ENCODE data around the gene HEXA. TPM values are rescaled to one million over a fixed set of nuclear protein-coding genes. Genes with fewer than 3 reads are reported as not detected.
A peak's percentile ranks its signal among the peaks of the same experiment; 100 is the strongest.

Gene HEXA
- total and polyA plus RNA-seq, 9 of the 15 experiments (the other 6 are each of a cell fraction or from before 2014, with no cell fraction given): 22.2 to 136 (median 68.9) TPM

GRCh38 chr15:72319360-72319984 lies 56.3 kb downstream of the HEXA start (continued):
- TF ChIP-seq LARP7 (IDR thresholded peaks at IDR 0.05) (no peak), NFE2 (IDR thresholded peaks at IDR 0.05; ENCODE audit: low read depth) (0 out of 2 replicates have a peak, but pooled peaks have one; percentile 26), ZNF121 (CRISPR knock-in tag; conservative IDR thresholded peaks at IDR 0.05) (no peak), ZNF431 (CRISPR knock-in tag; IDR thresholded peaks at IDR 0.05) (no peak), NCOA4 (IDR thresholded peaks at IDR 0.05; ENCODE audit: partially characterized antibody) (no peak), CHD1 (IDR thresholded peaks at IDR 0.05; ENCODE audit: low read length) (no peak), ZNF263 (CRISPR knock-in tag; IDR thresholded peaks at IDR 0.05; ENCODE audit: borderline replicate concordance) (peak; percentile 66; the same call in 1 of the 2 replicates), MLX (CRISPR knock-in tag; conservative IDR thresholded peaks at IDR 0.05) (peak in 1 of 2 experiments; percentile 75; a peak in 1 of 4 replicates), TEAD4 (IDR thresholded peaks at IDR 0.05; ENCODE audit: low read length) (no peak), TEAD4 (CRISPR knock-in tag; IDR thresholded peaks at IDR 0.05; ENCODE audit: borderline replicate concordance) (peak; percentile 88; the same call in 1 of the 2 replicates), SMARCA5 (IDR thresholded peaks at IDR 0.05) (no peak), ZNF12 (CRISPR knock-in tag; IDR thresholded peaks at IDR 0.05) (0 out of 2 replicates have a peak, but pooled peaks have one; percentile 51), HLTF (IDR thresholded peaks at IDR 0.05) (no peak), ATF1 (CRISPR knock-in tag; IDR thresholded peaks at IDR 0.05) (no peak), ATF1 (tag; IDR thresholded peaks at IDR 0.05) (no peak), KAT8 (IDR thresholded peaks at IDR 0.05; ENCODE audit: low read depth) (no peak), BMI1 (IDR thresholded peaks at IDR 0.05; ENCODE audit: low read length) (no peak), MXI1 (IDR thresholded peaks at IDR 0.05; ENCODE audit: low read depth, low read length) (peak; percentile 87)
- TF ChIP-seq, protein P1, sequence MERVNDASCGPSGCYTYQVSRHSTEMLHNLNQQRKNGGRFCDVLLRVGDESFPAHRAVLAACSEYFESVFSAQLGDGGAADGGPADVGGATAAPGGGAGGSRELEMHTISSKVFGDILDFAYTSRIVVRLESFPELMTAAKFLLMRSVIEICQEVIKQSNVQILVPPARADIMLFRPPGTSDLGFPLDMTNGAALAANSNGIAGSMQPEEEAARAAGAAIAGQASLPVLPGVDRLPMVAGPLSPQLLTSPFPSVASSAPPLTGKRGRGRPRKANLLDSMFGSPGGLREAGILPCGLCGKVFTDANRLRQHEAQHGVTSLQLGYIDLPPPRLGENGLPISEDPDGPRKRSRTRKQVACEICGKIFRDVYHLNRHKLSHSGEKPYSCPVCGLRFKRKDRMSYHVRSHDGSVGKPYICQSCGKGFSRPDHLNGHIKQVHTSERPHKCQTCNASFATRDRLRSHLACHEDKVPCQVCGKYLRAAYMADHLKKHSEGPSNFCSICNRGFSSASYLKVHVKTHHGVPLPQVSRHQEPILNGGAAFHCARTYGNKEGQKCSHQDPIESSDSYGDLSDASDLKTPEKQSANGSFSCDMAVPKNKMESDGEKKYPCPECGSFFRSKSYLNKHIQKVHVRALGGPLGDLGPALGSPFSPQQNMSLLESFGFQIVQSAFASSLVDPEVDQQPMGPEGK (CRISPR knock-in tag; IDR thresholded peaks at IDR 0.05; ENCODE audit: borderline replicate concordance): no peak
- TF ChIP-seq, protein P2, sequence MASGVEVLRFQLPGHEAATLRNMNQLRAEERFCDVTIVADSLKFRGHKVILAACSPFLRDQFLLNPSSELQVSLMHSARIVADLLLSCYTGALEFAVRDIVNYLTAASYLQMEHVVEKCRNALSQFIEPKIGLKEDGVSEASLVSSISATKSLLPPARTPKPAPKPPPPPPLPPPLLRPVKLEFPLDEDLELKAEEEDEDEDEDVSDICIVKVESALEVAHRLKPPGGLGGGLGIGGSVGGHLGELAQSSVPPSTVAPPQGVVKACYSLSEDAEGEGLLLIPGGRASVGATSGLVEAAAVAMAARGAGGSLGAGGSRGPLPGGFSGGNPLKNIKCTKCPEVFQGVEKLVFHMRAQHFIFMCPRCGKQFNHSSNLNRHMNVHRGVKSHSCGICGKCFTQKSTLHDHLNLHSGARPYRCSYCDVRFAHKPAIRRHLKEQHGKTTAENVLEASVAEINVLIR (CRISPR knock-in tag; IDR thresholded peaks at IDR 0.05): no peak
- TF ChIP-seq, protein P3, sequence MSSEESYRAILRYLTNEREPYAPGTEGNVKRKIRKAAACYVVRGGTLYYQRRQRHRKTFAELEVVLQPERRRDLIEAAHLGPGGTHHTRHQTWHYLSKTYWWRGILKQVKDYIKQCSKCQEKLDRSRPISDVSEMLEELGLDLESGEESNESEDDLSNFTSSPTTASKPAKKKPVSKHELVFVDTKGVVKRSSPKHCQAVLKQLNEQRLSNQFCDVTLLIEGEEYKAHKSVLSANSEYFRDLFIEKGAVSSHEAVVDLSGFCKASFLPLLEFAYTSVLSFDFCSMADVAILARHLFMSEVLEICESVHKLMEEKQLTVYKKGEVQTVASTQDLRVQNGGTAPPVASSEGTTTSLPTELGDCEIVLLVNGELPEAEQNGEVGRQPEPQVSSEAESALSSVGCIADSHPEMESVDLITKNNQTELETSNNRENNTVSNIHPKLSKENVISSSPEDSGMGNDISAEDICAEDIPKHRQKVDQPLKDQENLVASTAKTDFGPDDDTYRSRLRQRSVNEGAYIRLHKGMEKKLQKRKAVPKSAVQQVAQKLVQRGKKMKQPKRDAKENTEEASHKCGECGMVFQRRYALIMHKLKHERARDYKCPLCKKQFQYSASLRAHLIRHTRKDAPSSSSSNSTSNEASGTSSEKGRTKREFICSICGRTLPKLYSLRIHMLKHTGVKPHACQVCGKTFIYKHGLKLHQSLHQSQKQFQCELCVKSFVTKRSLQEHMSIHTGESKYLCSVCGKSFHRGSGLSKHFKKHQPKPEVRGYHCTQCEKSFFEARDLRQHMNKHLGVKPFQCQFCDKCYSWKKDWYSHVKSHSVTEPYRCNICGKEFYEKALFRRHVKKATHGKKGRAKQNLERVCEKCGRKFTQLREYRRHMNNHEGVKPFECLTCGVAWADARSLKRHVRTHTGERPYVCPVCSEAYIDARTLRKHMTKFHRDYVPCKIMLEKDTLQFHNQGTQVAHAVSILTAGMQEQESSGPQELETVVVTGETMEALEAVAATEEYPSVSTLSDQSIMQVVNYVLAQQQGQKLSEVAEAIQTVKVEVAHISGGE (CRISPR knock-in tag; IDR thresholded peaks at IDR 0.05): peak in 1 of 3 experiments; percentile 67; a peak in 1 of 6 replicates
- TF ChIP-seq, protein P4, sequence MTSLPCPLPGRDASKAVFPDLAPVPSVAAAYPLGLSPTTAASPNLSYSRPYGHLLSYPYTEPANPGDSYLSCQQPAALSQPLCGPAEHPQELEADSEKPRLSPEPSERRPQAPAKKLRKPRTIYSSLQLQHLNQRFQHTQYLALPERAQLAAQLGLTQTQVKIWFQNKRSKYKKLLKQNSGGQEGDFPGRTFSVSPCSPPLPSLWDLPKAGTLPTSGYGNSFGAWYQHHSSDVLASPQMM (CRISPR knock-in tag; IDR thresholded peaks at IDR 0.05): no peak
